ENCODE measurements around the gene PPIP5K2. TPM values are rescaled to one million over a fixed set of nuclear protein-coding genes. Genes with fewer than 3 reads are reported as not detected.

PPIP5K2 gene
- polyA plus RNA-seq, 1 donor from 2014 or later, result 153 TPM

DNA sequence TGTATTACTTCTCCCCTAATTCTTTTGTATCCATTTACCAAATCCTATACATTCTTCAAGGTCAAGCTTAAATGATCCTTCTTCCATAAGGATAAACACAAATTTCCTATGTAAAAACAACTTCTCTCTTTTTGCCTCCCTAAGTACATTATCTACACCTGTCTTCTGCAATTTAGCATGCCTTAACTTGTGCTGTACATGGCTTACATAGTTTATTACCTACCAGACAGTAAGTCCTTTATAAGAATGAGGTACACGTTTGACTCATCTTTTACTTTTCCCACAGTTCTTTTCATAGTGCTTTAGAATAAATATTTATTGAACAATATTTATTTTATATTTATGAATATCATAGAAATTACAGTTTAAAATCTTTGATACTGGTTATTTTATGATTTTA lies 33.6 kb upstream of the PPIP5K2 start:
- Histone ChIP-seq H3K9ac (ENCODE audit: low read length) (no peak overlapping the region), H3K9me3 (ENCODE audit: low read length) (peaks cover 3% of the 10 kb centered on the region), H3K36me3 (ENCODE audit: insufficient read depth, low read length) (peaks cover 7% of the 10 kb centered on the region), H3K4me2 (ENCODE audit: low read length) (no peak overlapping the region), H3K79me2 (replicated peaks; ENCODE audit: insufficient read depth, low read length) (no peaks in the 10 kb centered on the region), H3K4me3 (ENCODE audit: low read length) (no peak overlapping the region), H3K9me2 (ENCODE audit: insufficient read depth, low read length) (no peaks in the 10 kb centered on the region), H2AFZ (ENCODE audit: low read depth, low read length) (no peak overlapping the region), H4K20me1 (ENCODE audit: insufficient read depth) (no peaks in the 10 kb centered on the region), H3K27ac (ENCODE audit: low read length) (no peak overlapping the region), H3F3A (ENCODE audit: insufficient read depth, low read length, poor library complexity, severe bottlenecking) (no peaks in the 10 kb centered on the region), H3K27me3 (ENCODE audit: insufficient read depth, low read depth, low read length) (no peaks in the 10 kb centered on the region)
- TF ChIP-seq EZH2 (IDR thresholded peaks at IDR 0.05; ENCODE audit: borderline replicate concordance, insufficient read depth, low read length, poor library complexity, severe bottlenecking) (no peak), RAD21 (conservative IDR thresholded peaks at IDR 0.05) (no peak), EP300 (conservative IDR thresholded peaks at IDR 0.05; ENCODE audit: poor library complexity, severe bottlenecking) (no peak), MXI1 (conservative IDR thresholded peaks at IDR 0.05; ENCODE audit: poor library complexity, severe bottlenecking) (no peak), SMC3 (conservative IDR thresholded peaks at IDR 0.05; ENCODE audit: poor library complexity) (no peak), TAF1 (IDR thresholded peaks at IDR 0.05; ENCODE audit: low read depth) (no peak)
- TF ChIP-seq, protein P1, sequence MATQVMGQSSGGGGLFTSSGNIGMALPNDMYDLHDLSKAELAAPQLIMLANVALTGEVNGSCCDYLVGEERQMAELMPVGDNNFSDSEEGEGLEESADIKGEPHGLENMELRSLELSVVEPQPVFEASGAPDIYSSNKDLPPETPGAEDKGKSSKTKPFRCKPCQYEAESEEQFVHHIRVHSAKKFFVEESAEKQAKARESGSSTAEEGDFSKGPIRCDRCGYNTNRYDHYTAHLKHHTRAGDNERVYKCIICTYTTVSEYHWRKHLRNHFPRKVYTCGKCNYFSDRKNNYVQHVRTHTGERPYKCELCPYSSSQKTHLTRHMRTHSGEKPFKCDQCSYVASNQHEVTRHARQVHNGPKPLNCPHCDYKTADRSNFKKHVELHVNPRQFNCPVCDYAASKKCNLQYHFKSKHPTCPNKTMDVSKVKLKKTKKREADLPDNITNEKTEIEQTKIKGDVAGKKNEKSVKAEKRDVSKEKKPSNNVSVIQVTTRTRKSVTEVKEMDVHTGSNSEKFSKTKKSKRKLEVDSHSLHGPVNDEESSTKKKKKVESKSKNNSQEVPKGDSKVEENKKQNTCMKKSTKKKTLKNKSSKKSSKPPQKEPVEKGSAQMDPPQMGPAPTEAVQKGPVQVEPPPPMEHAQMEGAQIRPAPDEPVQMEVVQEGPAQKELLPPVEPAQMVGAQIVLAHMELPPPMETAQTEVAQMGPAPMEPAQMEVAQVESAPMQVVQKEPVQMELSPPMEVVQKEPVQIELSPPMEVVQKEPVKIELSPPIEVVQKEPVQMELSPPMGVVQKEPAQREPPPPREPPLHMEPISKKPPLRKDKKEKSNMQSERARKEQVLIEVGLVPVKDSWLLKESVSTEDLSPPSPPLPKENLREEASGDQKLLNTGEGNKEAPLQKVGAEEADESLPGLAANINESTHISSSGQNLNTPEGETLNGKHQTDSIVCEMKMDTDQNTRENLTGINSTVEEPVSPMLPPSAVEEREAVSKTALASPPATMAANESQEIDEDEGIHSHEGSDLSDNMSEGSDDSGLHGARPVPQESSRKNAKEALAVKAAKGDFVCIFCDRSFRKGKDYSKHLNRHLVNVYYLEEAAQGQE (IDR thresholded peaks at IDR 0.05; ENCODE audit: borderline replicate concordance), result no peak
- TF ChIP-seq, protein P2, sequence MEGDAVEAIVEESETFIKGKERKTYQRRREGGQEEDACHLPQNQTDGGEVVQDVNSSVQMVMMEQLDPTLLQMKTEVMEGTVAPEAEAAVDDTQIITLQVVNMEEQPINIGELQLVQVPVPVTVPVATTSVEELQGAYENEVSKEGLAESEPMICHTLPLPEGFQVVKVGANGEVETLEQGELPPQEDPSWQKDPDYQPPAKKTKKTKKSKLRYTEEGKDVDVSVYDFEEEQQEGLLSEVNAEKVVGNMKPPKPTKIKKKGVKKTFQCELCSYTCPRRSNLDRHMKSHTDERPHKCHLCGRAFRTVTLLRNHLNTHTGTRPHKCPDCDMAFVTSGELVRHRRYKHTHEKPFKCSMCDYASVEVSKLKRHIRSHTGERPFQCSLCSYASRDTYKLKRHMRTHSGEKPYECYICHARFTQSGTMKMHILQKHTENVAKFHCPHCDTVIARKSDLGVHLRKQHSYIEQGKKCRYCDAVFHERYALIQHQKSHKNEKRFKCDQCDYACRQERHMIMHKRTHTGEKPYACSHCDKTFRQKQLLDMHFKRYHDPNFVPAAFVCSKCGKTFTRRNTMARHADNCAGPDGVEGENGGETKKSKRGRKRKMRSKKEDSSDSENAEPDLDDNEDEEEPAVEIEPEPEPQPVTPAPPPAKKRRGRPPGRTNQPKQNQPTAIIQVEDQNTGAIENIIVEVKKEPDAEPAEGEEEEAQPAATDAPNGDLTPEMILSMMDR (IDR thresholded peaks at IDR 0.05; ENCODE audit: poor library complexity, severe bottlenecking), result no peak

DNA sequence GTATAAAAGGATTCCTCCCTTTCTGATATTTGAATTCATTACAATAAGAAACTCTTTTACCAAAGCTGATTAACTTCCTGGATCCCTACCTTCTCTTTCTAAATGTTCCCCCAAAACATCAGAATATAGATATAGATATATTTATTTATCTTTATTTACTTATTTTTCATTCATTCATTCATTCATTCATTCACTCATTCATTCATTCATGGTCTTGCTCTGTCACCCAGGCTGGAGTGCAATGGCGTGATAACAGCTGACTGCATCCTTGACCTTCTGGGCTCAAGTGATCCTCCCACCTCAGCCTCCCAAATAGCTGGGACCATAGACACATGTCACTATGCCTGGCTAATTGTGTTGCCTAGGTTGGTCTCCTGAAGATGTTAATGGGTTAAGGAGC lies 30.8 kb upstream of the PPIP5K2 start:
- Histone ChIP-seq H3K4me2 (ENCODE audit: low read length) (no peak overlapping the region), H2AFZ (ENCODE audit: low read depth, low read length) (no peak overlapping the region), H3K9ac (ENCODE audit: low read length) (no peak overlapping the region), H3K27me3 (ENCODE audit: insufficient read depth, low read depth, low read length) (no peaks in the 10 kb centered on the region), H3K9me2 (ENCODE audit: insufficient read depth, low read length) (no peaks in the 10 kb centered on the region), H3F3A (ENCODE audit: insufficient read depth, low read length, poor library complexity, severe bottlenecking) (no peaks in the 10 kb centered on the region), H3K4me3 (ENCODE audit: low read length) (no peak overlapping the region), H3K9me3 (ENCODE audit: low read length) (peaks cover 3% of the 10 kb centered on the region), H3K79me2 (replicated peaks; ENCODE audit: insufficient read depth, low read length) (no peaks in the 10 kb centered on the region), H4K20me1 (ENCODE audit: insufficient read depth) (no peaks in the 10 kb centered on the region), H3K36me3 (ENCODE audit: insufficient read depth, low read length) (peaks cover 13% of the 10 kb centered on the region), H3K27ac (ENCODE audit: low read length) (no peak overlapping the region)
- TF ChIP-seq, protein P1 (IDR thresholded peaks at IDR 0.05; ENCODE audit: borderline replicate concordance), result no peak
- TF ChIP-seq EZH2 (IDR thresholded peaks at IDR 0.05; ENCODE audit: borderline replicate concordance, insufficient read depth, low read length, poor library complexity, severe bottlenecking) (no peak), SMC3 (conservative IDR thresholded peaks at IDR 0.05; ENCODE audit: poor library complexity) (no peak), RAD21 (conservative IDR thresholded peaks at IDR 0.05) (no peak), TAF1 (IDR thresholded peaks at IDR 0.05; ENCODE audit: low read depth) (no peak), POLR2AphosphoS5 (IDR thresholded peaks at IDR 0.05) (no peak), EP300 (conservative IDR thresholded peaks at IDR 0.05; ENCODE audit: poor library complexity, severe bottlenecking) (no peak)
- TF ChIP-seq, protein P2 (IDR thresholded peaks at IDR 0.05; ENCODE audit: poor library complexity, severe bottlenecking), result no peak
